ENCODE measurements around the gene EDN1. TPM values are rescaled to one million over a fixed set of nuclear protein-coding genes. Genes with fewer than 3 reads are reported as not detected.

The EDN1 gene
- total RNA-seq, 4 donors from 2014 or later: 3.6 to 23.2 (median 14.2) TPM

DNA sequence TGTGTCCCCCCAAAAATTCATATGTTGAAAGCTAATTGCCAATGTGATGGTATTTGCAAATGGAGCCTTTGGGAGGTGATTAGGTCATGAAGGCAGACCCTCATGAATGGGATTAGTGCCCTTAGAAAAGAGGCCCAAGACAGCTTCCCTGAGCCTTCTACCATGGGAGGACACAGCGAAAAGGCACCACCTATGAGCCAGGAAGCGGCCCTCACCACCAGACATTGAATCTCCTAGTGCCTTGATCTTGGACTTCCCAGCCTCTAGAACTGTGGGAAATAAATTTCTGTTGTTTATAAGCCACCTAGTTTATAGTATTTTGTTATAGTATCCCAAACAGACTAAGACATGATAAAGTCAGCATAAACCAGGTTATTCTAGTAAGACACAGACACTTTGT is 18.9 kb downstream of the EDN1 start:
- TF ChIP-seq, protein P1, sequence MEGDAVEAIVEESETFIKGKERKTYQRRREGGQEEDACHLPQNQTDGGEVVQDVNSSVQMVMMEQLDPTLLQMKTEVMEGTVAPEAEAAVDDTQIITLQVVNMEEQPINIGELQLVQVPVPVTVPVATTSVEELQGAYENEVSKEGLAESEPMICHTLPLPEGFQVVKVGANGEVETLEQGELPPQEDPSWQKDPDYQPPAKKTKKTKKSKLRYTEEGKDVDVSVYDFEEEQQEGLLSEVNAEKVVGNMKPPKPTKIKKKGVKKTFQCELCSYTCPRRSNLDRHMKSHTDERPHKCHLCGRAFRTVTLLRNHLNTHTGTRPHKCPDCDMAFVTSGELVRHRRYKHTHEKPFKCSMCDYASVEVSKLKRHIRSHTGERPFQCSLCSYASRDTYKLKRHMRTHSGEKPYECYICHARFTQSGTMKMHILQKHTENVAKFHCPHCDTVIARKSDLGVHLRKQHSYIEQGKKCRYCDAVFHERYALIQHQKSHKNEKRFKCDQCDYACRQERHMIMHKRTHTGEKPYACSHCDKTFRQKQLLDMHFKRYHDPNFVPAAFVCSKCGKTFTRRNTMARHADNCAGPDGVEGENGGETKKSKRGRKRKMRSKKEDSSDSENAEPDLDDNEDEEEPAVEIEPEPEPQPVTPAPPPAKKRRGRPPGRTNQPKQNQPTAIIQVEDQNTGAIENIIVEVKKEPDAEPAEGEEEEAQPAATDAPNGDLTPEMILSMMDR (IDR thresholded peaks at IDR 0.05): no peak
- TF ChIP-seq POLR2AphosphoS5 (IDR thresholded peaks at IDR 0.05): no peak
- H3K27me3 ChIP-seq: no peaks in the 10 kb centered on the region
- intact Hi-C loops (cut with DNase I; ENCODE audit: low total_unique reads): no loop called here

DNA sequence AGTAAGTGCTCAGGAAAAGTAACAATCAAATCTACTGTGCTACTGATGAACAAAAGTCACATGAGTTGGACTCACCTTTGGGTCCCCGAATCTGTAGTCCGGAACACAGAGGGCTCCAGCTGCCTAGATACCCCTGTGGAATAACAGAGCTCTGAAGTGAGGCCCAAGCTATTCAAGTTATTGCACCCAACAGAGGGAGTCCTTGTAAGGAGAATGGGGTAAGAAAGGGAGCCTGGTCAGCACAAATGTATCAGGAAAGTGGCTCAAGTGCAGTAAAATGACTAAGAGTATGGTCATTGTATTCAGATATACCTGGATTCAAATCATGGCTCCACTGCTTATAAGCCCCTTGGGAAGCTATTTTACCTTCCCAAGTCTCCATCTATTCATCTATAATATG is 20.9 kb downstream of the EDN1 start:
- no peaks in the 10 kb centered on the region for H3K36me3 ChIP-seq
- no peaks in the 10 kb centered on the region for H3K9me3 ChIP-seq
- no peak overlapping the region for H3K4me3 ChIP-seq
- 86 to 92% methylated on average over 2 of the region's 2 CpGs for WGBS, 2 donors (ENCODE audit: low coverage in 1 of 2)
- no peaks in the 10 kb centered on the region for H3K27me3 ChIP-seq
- peaks cover 0 to 9% (median 4%) of the 10 kb centered on the region in 4 donors for H3K4me1 ChIP-seq
- H3K27ac ChIP-seq: no peak overlapping the region
- intact Hi-C loops (cut with DNase I; ENCODE audit: low total_unique reads) (no loop called here), in situ Hi-C loops (cut with MboI; ENCODE audit: low pct_ligation_motif_present in 1 of 4, low pct_unique_long_range_greater_than_20kb in 1 of 4, low sequenced_read_pairs in 3 of 4) (loop anchor here in 1 of 4 donors (25.0 kb wide), 1 partner anchor 276 kb away; no protein-coding TSS in a partner anchor)
- TF ChIP-seq, protein P1 (IDR thresholded peaks at IDR 0.05): no peak
- TF ChIP-seq POLR2AphosphoS5 (IDR thresholded peaks at IDR 0.05) (no peak), POLR2A (IDR thresholded peaks at IDR 0.05) (no peak), EP300 (IDR thresholded peaks at IDR 0.05; ENCODE audit: low read depth) (no peak)
- DNase-seq: no peak

More for the DNA sequence above, 18.9 kb downstream of the EDN1 start:
- no peaks in the 10 kb centered on the region for H3K9me3 ChIP-seq
- WGBS, 2 donors (ENCODE audit: low coverage in 1 of 2): 87% methylated on average over 2 of the region's 2 CpGs; no CpG with 5 or more reads in 1 of the 2 donors
- in situ Hi-C loops (cut with MboI; ENCODE audit: low pct_ligation_motif_present in 1 of 4, low pct_unique_long_range_greater_than_20kb in 1 of 4, low sequenced_read_pairs in 3 of 4): loop anchor here in 1 of 4 donors (25.0 kb wide), 1 partner anchor 278 kb away; no protein-coding TSS in a partner anchor
- H3K36me3 ChIP-seq: no peaks in the 10 kb centered on the region
- H3K4me3 ChIP-seq: no peak overlapping the region
- DNase-seq: no peak
- peaks cover 0 to 8% (median 4%) of the 10 kb centered on the region in 4 donors for H3K4me1 ChIP-seq
- no peak overlapping the region for H3K27ac ChIP-seq

DNA sequence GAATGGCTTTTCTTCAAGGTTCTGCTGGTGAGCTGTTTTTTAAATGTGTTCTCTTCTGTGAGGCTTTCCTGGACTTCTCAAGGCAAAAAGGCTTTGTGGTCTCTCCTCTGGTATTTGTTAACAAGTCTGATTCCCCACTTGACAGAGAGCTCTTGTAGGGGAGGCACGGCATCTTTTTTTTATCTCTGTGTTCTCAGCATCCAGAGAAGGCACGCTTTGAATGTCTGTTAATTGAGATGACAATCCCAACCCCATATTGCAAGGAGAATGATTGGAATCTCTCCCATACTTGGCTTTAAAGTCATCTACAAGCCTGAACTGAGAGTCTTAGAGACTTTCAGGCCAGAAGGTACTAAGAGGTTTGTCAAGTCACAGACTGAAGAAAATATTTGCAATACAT is 22.6 kb downstream of the EDN1 start:
- in situ Hi-C loops (cut with MboI; ENCODE audit: low pct_ligation_motif_present in 1 of 4, low pct_unique_long_range_greater_than_20kb in 1 of 4, low sequenced_read_pairs in 3 of 4) (loop anchor here in 1 of 4 donors (25.0 kb wide), 1 partner anchor 275 kb away; no protein-coding TSS in a partner anchor), intact Hi-C loops (cut with DNase I; ENCODE audit: low total_unique reads) (no loop called here)
- Histone ChIP-seq H3K27ac (no peak overlapping the region), H3K27me3 (no peaks in the 10 kb centered on the region), H3K4me3 (no peak overlapping the region), H3K4me1 (peaks cover 0 to 9% (median 4%) of the 10 kb centered on the region in 4 donors), H3K36me3 (no peaks in the 10 kb centered on the region), H3K9me3 (no peaks in the 10 kb centered on the region)
- TF ChIP-seq EP300 (IDR thresholded peaks at IDR 0.05; ENCODE audit: low read depth): no peak
- TF ChIP-seq, protein P1 (IDR thresholded peaks at IDR 0.05): no peak
- no peak for TF ChIP-seq POLR2A (IDR thresholded peaks at IDR 0.05)
- TF ChIP-seq POLR2AphosphoS5 (IDR thresholded peaks at IDR 0.05): no peak
- 76% methylated on average over 2 of the region's 2 CpGs; no CpG with 5 or more reads in 1 of the 2 donors for WGBS, 2 donors (ENCODE audit: low coverage in 1 of 2)
- DNase-seq: no peak

DNA sequence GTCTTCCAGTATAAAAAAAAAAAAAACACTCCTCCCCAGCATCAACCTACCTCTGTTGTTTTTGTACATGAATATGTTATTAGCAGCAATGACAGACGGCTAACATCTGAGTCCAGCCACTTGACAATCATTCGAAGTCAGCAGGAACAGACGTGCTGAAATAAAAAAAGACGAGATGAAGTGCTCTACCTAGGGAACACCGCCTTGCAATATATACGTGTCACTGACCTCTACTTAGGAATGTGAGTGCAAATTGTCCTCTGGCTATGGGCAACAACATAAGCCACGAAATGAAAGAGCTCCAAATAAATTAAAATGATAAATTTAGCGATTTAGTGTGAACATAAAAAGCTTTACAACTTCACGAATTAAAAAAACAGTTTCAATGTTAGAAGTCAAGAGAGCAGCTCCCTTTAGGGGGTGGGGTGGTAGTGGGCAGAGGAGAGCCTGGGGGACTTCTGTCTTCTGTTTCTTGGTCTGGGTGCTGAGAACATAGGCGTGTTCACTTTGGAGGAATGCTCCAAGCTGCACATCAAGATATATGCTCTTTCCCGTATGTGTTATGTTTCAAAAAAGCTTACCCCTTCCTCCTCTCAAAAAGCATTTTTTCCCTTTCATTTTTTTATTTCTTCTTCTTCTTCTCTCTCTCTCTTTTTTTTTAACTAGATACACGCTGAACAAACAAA is 23.3 kb downstream of the EDN1 start:
- peaks cover 0 to 9% (median 4%) of the 10 kb centered on the region in 4 donors for H3K4me1 ChIP-seq
- no peak for TF ChIP-seq POLR2A (IDR thresholded peaks at IDR 0.05)
- TF ChIP-seq POLR2AphosphoS5 (IDR thresholded peaks at IDR 0.05): no peak
- no peak for TF ChIP-seq EP300 (IDR thresholded peaks at IDR 0.05; ENCODE audit: low read depth)
- TF ChIP-seq, protein P1 (IDR thresholded peaks at IDR 0.05): no peak

More for the DNA sequence above, 23.3 kb downstream of the EDN1 start:
- in situ Hi-C loops (cut with MboI; ENCODE audit: low pct_ligation_motif_present in 1 of 4, low pct_unique_long_range_greater_than_20kb in 1 of 4, low sequenced_read_pairs in 3 of 4): loop anchor here in 1 of 4 donors (25.0 kb wide), 1 partner anchor 274 kb away; no protein-coding TSS in a partner anchor
- Histone ChIP-seq H3K27ac (peak overlapping the region in 2 of 4 donors; percentile 3 to 35), H3K27me3 (no peaks in the 10 kb centered on the region), H3K36me3 (no peaks in the 10 kb centered on the region), H3K9me3 (no peaks in the 10 kb centered on the region), H3K4me3 (no peak overlapping the region)
- WGBS, 2 donors (ENCODE audit: low coverage in 1 of 2): 64 to 65% methylated on average over 12 of the region's 12 CpGs
- DNase-seq: no peak
- intact Hi-C loops (cut with DNase I; ENCODE audit: low total_unique reads): no loop called here
